ENCODE data around the gene KNG1.

GRCh38 chr3:186682812-186683211, 34.3 kb upstream of the KNG1 start:
- no peak for TF ChIP-seq CTCF (IDR thresholded peaks at IDR 0.05)
- no peak for TF ChIP-seq POLR2A (IDR thresholded peaks at IDR 0.05)
